HL-60 (cell line): ENCODE measurements around the gene UNC13B.

Experiments
- DNase-seq, 2 experiments: peaks; one replicate each; pipeline ENCODE4 v3.0.0-alpha.2; 2010 to 2020; ENCODE audit warnings: low read depth in 1 of 2, low spot score in 1 of 2
- H3K27ac ChIP-seq: fragments of 250-450 bp; sonication (Bioruptor Pico); replicated peaks from 2 replicates; pipeline ENCODE4 v1.5.1; 2020; ENCODE audit warnings: mild to moderate bottlenecking, moderate library complexity
- H3K27me3 ChIP-seq: fragments of 250-450 bp; sonication (Bioruptor Pico); 2 replicates; pipeline ENCODE4 v1.5.1; 2021; ENCODE audit warnings: mild to moderate bottlenecking, moderate library complexity; ENCODE audit not compliant: insufficient read depth, poor library complexity, severe bottlenecking
- H3K4me3 ChIP-seq: replicated peaks from 2 replicates; pipeline ENCODE4 v1.5.1; 2011; ENCODE audit warnings: mild to moderate bottlenecking, control low read depth, low read length; ENCODE audit not compliant: insufficient read depth
- CTCF ChIP-seq: IDR thresholded peaks from one replicate; pipeline ENCODE4 v1.5.1; 2011; ENCODE audit warnings: low read length, control low read depth, inconsistent platforms; ENCODE audit not compliant: insufficient read depth
- GABPA ChIP-seq: IDR thresholded peaks from 2 replicates; pipeline ENCODE4 v1.6.1; 2012; ENCODE audit warnings: low read depth
- POLR2AphosphoS5 ChIP-seq: IDR thresholded peaks from 2 replicates; pipeline ENCODE4 v1.6.1; 2012; ENCODE audit warnings: low read depth
- REST ChIP-seq: IDR thresholded peaks from 2 replicates; pipeline ENCODE4 v1.6.1; 2012; ENCODE audit warnings: low read depth; ENCODE audit not compliant: insufficient replicate concordance
- SPI1 ChIP-seq: IDR thresholded peaks from 2 replicates; pipeline ENCODE4 v1.6.1; 2012; ENCODE audit warnings: low read depth, mild to moderate bottlenecking, borderline replicate concordance

Gene UNC13B

GRCh38 chr9:35333551-35333950 lies 171.7 kb downstream of the UNC13B start:
- DNase-seq, result no peak
- Histone ChIP-seq H3K4me3 (no peak overlapping the region), H3K27ac (no peak overlapping the region), H3K27me3 (no peaks in the 10 kb centered on the region)
- TF ChIP-seq REST (no peak), CTCF (no peak), POLR2AphosphoS5 (no peak)

GRCh38 chr9:35335164-35335563 lies 173.4 kb downstream of the UNC13B start:
- TF ChIP-seq SPI1 (no peak), REST (no peak), GABPA (no peak), POLR2AphosphoS5 (no peak)
- H3K27ac ChIP-seq, result no peak overlapping the region

GRCh38 chr9:35338086-35338485 lies 176.3 kb downstream of the UNC13B start:
- H3K27me3 ChIP-seq, result no peaks in the 10 kb centered on the region
- no peak overlapping the region for H3K4me3 ChIP-seq
- H3K27ac ChIP-seq, result no peak overlapping the region
- DNase-seq, result no peak
- TF ChIP-seq SPI1 (no peak), CTCF (no peak), POLR2AphosphoS5 (no peak), GABPA (no peak), REST (no peak)

More at GRCh38 chr9:35335164-35335563, 173.4 kb downstream of the UNC13B start:
- no peak for DNase-seq
- H3K27me3 ChIP-seq, result no peaks in the 10 kb centered on the region
- H3K4me3 ChIP-seq, result no peak overlapping the region
